ELF-1 (cell line): ENCODE results near the gene KCND1.

ENCODE experiments used
- DNase-seq: peaks from one replicate; pipeline ENCODE4 v3.0.0-alpha.2; 2016; ENCODE audit warnings: low read depth, low spot score

Gene KCND1

DNA sequence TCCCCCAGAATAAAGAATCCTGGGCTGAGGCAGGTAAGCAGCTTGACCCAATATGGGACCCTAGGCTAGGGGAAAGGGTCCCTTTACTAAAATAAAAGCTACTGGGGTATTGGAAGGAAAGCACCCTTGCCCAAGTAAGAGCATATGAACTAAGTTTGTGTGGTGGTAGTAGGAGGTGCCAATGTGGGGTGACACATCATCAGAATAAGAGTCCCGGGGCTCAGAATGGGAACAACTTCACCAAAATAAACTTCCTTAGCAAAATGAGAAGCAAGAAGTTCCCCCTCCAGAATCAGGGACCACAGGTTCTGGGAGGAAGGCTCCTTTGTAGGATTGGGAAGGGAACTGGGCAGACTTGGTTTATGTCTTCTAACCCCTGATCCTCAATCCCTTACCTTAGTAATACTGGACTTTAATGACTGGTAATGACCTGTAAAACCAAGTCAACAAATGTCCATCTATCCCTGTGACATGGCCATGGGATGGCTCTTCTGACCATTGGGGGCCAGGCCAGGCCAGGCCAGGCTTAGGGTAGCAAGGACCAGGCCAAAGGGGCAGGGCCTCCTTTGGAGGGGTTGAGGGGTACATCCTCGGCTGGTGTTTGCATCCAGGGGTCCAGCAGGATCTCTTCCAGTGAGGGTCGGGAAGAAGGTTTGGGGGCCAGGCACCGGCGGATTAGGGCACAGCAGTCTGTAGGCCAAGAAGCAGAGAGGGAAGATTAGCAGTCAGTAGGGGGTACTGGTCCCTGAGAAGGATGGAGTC lies 57.9 kb downstream of the KCND1 start:
- DNase-seq = no peak

DNA sequence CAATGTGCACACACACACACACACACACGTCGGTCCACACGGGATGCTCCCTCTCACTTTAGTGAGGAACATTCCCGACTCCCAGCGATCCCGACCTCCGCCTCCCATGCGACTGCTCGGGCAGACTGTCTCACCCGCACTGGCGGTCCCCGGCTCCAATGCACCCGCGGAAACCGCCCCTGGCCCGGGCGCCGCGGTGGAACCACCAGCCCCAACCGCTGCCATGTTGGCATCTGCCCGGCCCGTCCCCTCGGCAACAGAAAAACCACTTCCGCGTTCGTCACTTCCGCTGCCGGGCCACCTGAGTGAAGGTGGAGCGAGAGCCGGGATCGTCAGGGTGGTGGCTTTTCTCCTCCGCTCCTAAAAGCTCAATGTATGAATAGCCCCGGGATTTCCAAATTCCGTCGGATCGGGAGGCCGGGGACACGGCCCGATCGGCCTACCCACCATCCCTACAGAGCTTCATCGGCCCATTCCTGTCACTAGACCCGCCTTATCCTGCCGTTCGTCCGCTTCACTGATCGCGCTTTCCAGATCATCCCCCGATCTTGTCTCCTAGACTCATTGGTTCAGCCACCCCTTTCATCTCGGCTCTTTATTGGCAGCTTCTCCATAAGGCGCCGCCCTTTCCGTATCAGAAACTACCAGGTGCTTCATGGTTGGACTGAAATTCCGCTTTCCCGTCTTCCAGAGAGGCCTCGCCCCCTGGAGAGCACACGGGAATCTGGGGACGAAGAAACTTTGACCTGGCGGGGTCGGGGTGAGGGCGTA lies 60.0 kb downstream of the KCND1 start, which contains the start of gene SLC35A2:
Gene SLC35A2, minus strand, starts transcription at position 235 of the 771 bp plus-strand sequence. Its CDS starts 10 bp downstream, at position 225.
- peak; percentile 94 for DNase-seq
